Thyroid gland (tissue), 4 donors: ENCODE data around the gene MAGI2.

Experiments
- CTCF ChIP-seq, 6 experiments: fragments of 200-600 bp in 3 of 6; fragments of 450-650 bp in 3 of 6; sonication (generic) in 3 of 6; IDR thresholded peaks; one replicate each; pipeline ENCODE4 v1.5.1; 2016 to 2019; ENCODE audit warnings: antibody characterized with exemption in 6 of 6, mild to moderate bottlenecking in 2 of 6, inconsistent platforms in 1 of 6, moderate library complexity in 1 of 6
- POLR2A ChIP-seq, 2 donors: fragments of 450-650 bp; IDR thresholded peaks; one replicate each; pipeline ENCODE4 v1.6.1; 2017; ENCODE audit warnings: antibody characterized with exemption in 2 of 2, mild to moderate bottlenecking in 2 of 2, moderate library complexity in 1 of 2

DNA sequence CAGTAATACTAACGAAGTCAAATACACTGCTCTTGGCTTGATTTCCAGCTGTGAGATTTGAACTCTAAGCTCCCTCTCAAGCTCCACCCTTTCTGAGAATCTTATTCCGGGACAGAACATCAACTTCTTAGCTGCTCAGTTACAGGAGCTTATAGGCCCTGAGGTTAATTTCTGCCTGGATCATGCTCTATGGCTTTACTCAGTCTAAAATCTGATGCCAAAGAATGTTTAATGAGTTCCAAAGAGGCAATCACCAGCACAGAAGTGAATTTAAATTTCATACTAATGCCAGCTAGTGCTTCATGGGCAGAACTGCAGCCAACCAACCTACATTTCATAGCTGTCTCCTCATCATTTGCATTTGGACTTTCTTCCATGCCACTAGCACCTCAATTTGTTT, 707.2 kb downstream of the MAGI2 start:
- TF ChIP-seq CTCF (IDR thresholded peaks at IDR 0.05) (no peak), POLR2A (IDR thresholded peaks at IDR 0.05) (no peak)
